ENCODE results near the gene CDKN2A.

GRCh38 chr9:22022396-22022795 is 28.2 kb upstream of the CDKN2A start:
- no peak for TF ChIP-seq CTCF (optimal IDR thresholded peaks at IDR 0.05 in 1 of 3, IDR thresholded peaks at IDR 0.05 in 1 of 3, conservative IDR thresholded peaks at IDR 0.05 in 1 of 3; ENCODE audit: extremely low read depth in 1 of 3, insufficient read depth in 2 of 3, low read length in 3 of 3)
- no peak for TF ChIP-seq EZH2 (IDR thresholded peaks at IDR 0.05; ENCODE audit: low read length)
